ENCODE results near the gene THRB.

Gene THRB

GRCh38 chr3:24300949-24301348 lies 193.7 kb downstream of the THRB start (continued):
- no peak for TF ChIP-seq ZNF639 (tag by site-specific recombination; IDR thresholded peaks at IDR 0.05)
- no peak for TF ChIP-seq SP3 (tag by site-specific recombination; IDR thresholded peaks at IDR 0.05)
- TF ChIP-seq ZSCAN18 (tag by site-specific recombination; IDR thresholded peaks at IDR 0.05), result no peak
- TF ChIP-seq ZNF311 (tag by site-specific recombination; IDR thresholded peaks at IDR 0.05; ENCODE audit: borderline replicate concordance), result no peak
- no peak for TF ChIP-seq ZNF202 (tag by site-specific recombination; IDR thresholded peaks at IDR 0.05; ENCODE audit: borderline replicate concordance)

- ChIA-PET CTCF (no interaction called here), POLR2A (no interaction called here)
- no peak overlapping the region for H3K27ac ChIP-seq (ENCODE audit: extremely low read depth, low read depth, low read length)
- H3K4me3 ChIP-seq (ENCODE audit: low read depth, low read length), result no peak overlapping the region
- H3K9me3 ChIP-seq (ENCODE audit: control insufficient read depth, insufficient read depth, low read depth, low read length), result no peaks in the 10 kb centered on the region
- no peaks in the 10 kb centered on the region for H3K36me3 ChIP-seq (ENCODE audit: control insufficient read depth in 2 of 2, insufficient read depth in 1 of 2, low read length in 2 of 2)
- TF ChIP-seq SP3 (tag by site-specific recombination; IDR thresholded peaks at IDR 0.05) (no peak), WT1 (tag by site-specific recombination; IDR thresholded peaks at IDR 0.05) (0 out of 2 replicates have a peak, but pooled peaks have one; percentile 16), ZFP37 (tag by site-specific recombination; IDR thresholded peaks at IDR 0.05) (no peak), ZNF24 (tag by site-specific recombination; IDR thresholded peaks at IDR 0.05) (no peak), ZBTB17 (tag by site-specific recombination; IDR thresholded peaks at IDR 0.05) (no peak), ZNF2 (tag by site-specific recombination; IDR thresholded peaks at IDR 0.05) (no peak), OVOL3 (tag by site-specific recombination; IDR thresholded peaks at IDR 0.05) (no peak)
- no peaks in the 10 kb centered on the region for H3K4me1 ChIP-seq (ENCODE audit: control insufficient read depth, insufficient read depth, low read length)
Measured at GRCh38 chr3:24299806-24300626, 194.6 kb downstream of the THRB start.

- ChIA-PET POLR2A (no interaction called here), CTCF (no interaction called here)
- H3K4me3 ChIP-seq (ENCODE audit: low read depth, low read length), result no peak overlapping the region
- H3K4me1 ChIP-seq (ENCODE audit: control insufficient read depth, insufficient read depth, low read length), result no peaks in the 10 kb centered on the region
- H3K27ac ChIP-seq (ENCODE audit: extremely low read depth, low read depth, low read length), result no peak overlapping the region
- no peaks in the 10 kb centered on the region for H3K9me3 ChIP-seq (ENCODE audit: control insufficient read depth, insufficient read depth, low read depth, low read length)
- H3K36me3 ChIP-seq (ENCODE audit: control insufficient read depth in 2 of 2, insufficient read depth in 1 of 2, low read length in 2 of 2), result no peaks in the 10 kb centered on the region
- TF ChIP-seq ATF2 (tag by site-specific recombination; IDR thresholded peaks at IDR 0.05; ENCODE audit: low read depth), result no peak
- no peak for TF ChIP-seq KLF8 (tag by site-specific recombination; IDR thresholded peaks at IDR 0.05)
- no peak for TF ChIP-seq IKZF3 (tag by site-specific recombination; IDR thresholded peaks at IDR 0.05)
- TF ChIP-seq SCRT1 (tag by site-specific recombination; IDR thresholded peaks at IDR 0.05; ENCODE audit: borderline replicate concordance), result no peak
- no peak for TF ChIP-seq KLF16 (tag by site-specific recombination; IDR thresholded peaks at IDR 0.05)
- no peak for TF ChIP-seq ZSCAN18 (tag by site-specific recombination; IDR thresholded peaks at IDR 0.05)
- no peak for TF ChIP-seq YY1 (tag by site-specific recombination; IDR thresholded peaks at IDR 0.05)
- TF ChIP-seq ZNF623 (tag by site-specific recombination; IDR thresholded peaks at IDR 0.05), result no peak
- no peak for TF ChIP-seq MEIS1 (CRISPR knock-in tag; IDR thresholded peaks at IDR 0.05; ENCODE audit: borderline replicate concordance)
- TF ChIP-seq ZNF140 (tag by site-specific recombination; IDR thresholded peaks at IDR 0.05), result no peak
- no peak for TF ChIP-seq MYNN (tag by site-specific recombination; IDR thresholded peaks at IDR 0.05; ENCODE audit: borderline replicate concordance)
- TF ChIP-seq TSHZ1 (tag by site-specific recombination; IDR thresholded peaks at IDR 0.05; ENCODE audit: borderline replicate concordance), result no peak
- no peak for TF ChIP-seq ZNF169 (tag by site-specific recombination; IDR thresholded peaks at IDR 0.05)
- TF ChIP-seq ZNF677 (tag by site-specific recombination; IDR thresholded peaks at IDR 0.05), result no peak
Measured at GRCh38 chr3:24299246-24299805, 195.3 kb downstream of the THRB start.
